ENCODE data around the gene MUC7.
"Not testable (repeated sequence)": the region's sequence is repeated elsewhere in the genome, so short reads cannot be mapped to it uniquely, and the experiment has no call there.

Gene MUC7

GRCh38 chr4:70452946-70453345 is 19.1 kb upstream of the MUC7 start:
- DNase-seq (ENCODE audit: low read depth): no peak
- no peak overlapping the region for H3K4me3 ChIP-seq (ENCODE audit: low read length)
- TF ChIP-seq CTCF (IDR thresholded peaks at IDR 0.05; ENCODE audit: insufficient read depth, low read depth, low read length, missing control alignments): no peak

GRCh38 chr4:70463335-70463734 is 8.7 kb upstream of the MUC7 start:
- no peak for DNase-seq (ENCODE audit: low read depth)
- TF ChIP-seq CTCF (IDR thresholded peaks at IDR 0.05; ENCODE audit: insufficient read depth, low read depth, low read length, missing control alignments): no peak
- no peak overlapping the region for H3K4me3 ChIP-seq (ENCODE audit: low read length)

- TF ChIP-seq CTCF (IDR thresholded peaks at IDR 0.05; ENCODE audit: insufficient read depth, low read depth, low read length, missing control alignments): no peak
- H3K4me3 ChIP-seq (ENCODE audit: low read length): no peak overlapping the region
These were observed 1.7 kb downstream of the MUC7 start for GRCh38 chr4:70473679-70474078.

GRCh38 chr4:70488748-70489147 is 16.8 kb downstream of the MUC7 start:
- no peak for TF ChIP-seq CTCF (IDR thresholded peaks at IDR 0.05; ENCODE audit: insufficient read depth, low read depth, low read length, missing control alignments)
- no peak for DNase-seq (ENCODE audit: low read depth)
- H3K4me3 ChIP-seq (ENCODE audit: low read length): no peak overlapping the region

More at GRCh38 chr4:70473679-70474078, 1.7 kb downstream of the MUC7 start:
- DNase-seq (ENCODE audit: low read depth): no peak

- no peak overlapping the region for H3K4me3 ChIP-seq (ENCODE audit: low read length)
- no peak for TF ChIP-seq CTCF (IDR thresholded peaks at IDR 0.05; ENCODE audit: insufficient read depth, low read depth, low read length, missing control alignments)
- DNase-seq (ENCODE audit: low read depth): no peak
These were observed 24.2 kb downstream of the MUC7 start for GRCh38 chr4:70496231-70496630.

- DNase-seq (ENCODE audit: low read depth): peak; percentile 9
- not testable (repeated sequence) for H3K4me3 ChIP-seq (ENCODE audit: low read length)
These were observed 29.8 kb downstream of the MUC7 start for GRCh38 chr4:70501838-70502237.

GRCh38 chr4:70504733-70505132 is 32.7 kb downstream of the MUC7 start:
- H3K4me3 ChIP-seq (ENCODE audit: low read length): no peak overlapping the region
- DNase-seq (ENCODE audit: low read depth): no peak
- TF ChIP-seq CTCF (IDR thresholded peaks at IDR 0.05; ENCODE audit: insufficient read depth, low read depth, low read length, missing control alignments): no peak

Data from epithelial cell of esophagus (primary cell).